Loucy (cell line): Measurements from ENCODE around the gene ITPRIPL1.

ENCODE experiments used
- H2AFZ ChIP-seq: fragments of 200-600 bp; sonication (generic); 2 replicates; pipeline ENCODE4 v1.6.0; 2016; ENCODE audit warnings: antibody characterized with exemption, mild to moderate bottlenecking, low read length, moderate library complexity
- H3F3A ChIP-seq: fragments of 200-600 bp; 2 replicates; pipeline ENCODE4 v1.6.0; 2016; ENCODE audit warnings: antibody characterized with exemption, low read depth, mild to moderate bottlenecking
- H3K27me3 ChIP-seq: fragments of 200-600 bp; sonication (generic); 2 replicates; pipeline ENCODE4 v1.6.1; 2014; ENCODE audit warnings: low read length, mild to moderate bottlenecking; ENCODE audit not compliant: insufficient read depth, poor library complexity, severe bottlenecking
- H3K36me3 ChIP-seq: fragments of 200-600 bp; sonication (generic); 2 replicates; pipeline ENCODE4 v1.6.1; 2016; ENCODE audit warnings: low read length; ENCODE audit not compliant: insufficient read depth
- H3K4me1 ChIP-seq: fragments of 200-600 bp; sonication (generic); 2 replicates; pipeline ENCODE4 v1.5.1; 2014; ENCODE audit warnings: low read length, mild to moderate bottlenecking; ENCODE audit not compliant: insufficient read depth, poor library complexity, severe bottlenecking
- H3K4me2 ChIP-seq: fragments of 200-600 bp; sonication (generic); 2 replicates; pipeline ENCODE4 v1.6.0; 2014; ENCODE audit warnings: antibody characterized with exemption, low read length, low read depth, mild to moderate bottlenecking; ENCODE audit not compliant: poor library complexity, severe bottlenecking
- H3K4me3 ChIP-seq: fragments of 200-600 bp; sonication (generic); 2 replicates; pipeline ENCODE4 v1.5.1; 2014; ENCODE audit warnings: low read length, mild to moderate bottlenecking, mixed read lengths; ENCODE audit not compliant: poor library complexity, severe bottlenecking
- H3K79me2 ChIP-seq: fragments of 200-600 bp; sonication (generic); 2 replicates; pipeline ENCODE4 v1.6.1; 2014; ENCODE audit warnings: low read length; ENCODE audit not compliant: insufficient read depth
- H3K9ac ChIP-seq: fragments of 200-600 bp; sonication (generic); 2 replicates; pipeline ENCODE4 v1.6.0; 2014; ENCODE audit warnings: mild to moderate bottlenecking, low read depth, low read length, moderate library complexity; ENCODE audit not compliant: poor library complexity, severe bottlenecking
- H3K9me2 ChIP-seq: fragments of 200-600 bp; sonication (generic); replicated peaks from 2 replicates; pipeline ENCODE4 v1.6.1; 2016; ENCODE audit warnings: low read depth, low read length, mixed read lengths
- H3K9me3 ChIP-seq: fragments of 200-600 bp; sonication (generic); 2 replicates; pipeline ENCODE4 v1.6.1; 2014; ENCODE audit warnings: mild to moderate bottlenecking, antibody characterized with exemption, low read length, low read depth; ENCODE audit not compliant: insufficient read depth
- H4K20me1 ChIP-seq: fragments of 200-600 bp; sonication (generic); 2 replicates; pipeline ENCODE4 v1.6.0; 2014; ENCODE audit warnings: antibody characterized with exemption, low read length, mild to moderate bottlenecking; ENCODE audit not compliant: insufficient read depth, poor library complexity, severe bottlenecking
- CTCF ChIP-seq: fragments of 200-600 bp; sonication (generic); conservative IDR thresholded peaks from 2 replicates; pipeline ENCODE4 v1.5.1; 2014; ENCODE audit warnings: mild to moderate bottlenecking, antibody characterized with exemption, low read length
- EZH2phosphoT487 ChIP-seq: fragments of 200-600 bp; IDR thresholded peaks from 2 replicates; pipeline ENCODE4 v1.6.1; 2018; ENCODE audit warnings: antibody characterized with exemption, mild to moderate bottlenecking, moderate library complexity, borderline replicate concordance

The ITPRIPL1 gene

GRCh38 chr2:96325041-96325883 is at the start of gene ITPRIPL1:
Gene ITPRIPL1, plus strand, starts transcription at chr2:96325317. Its CDS starts 523 bp downstream, at chr2:96325840.
- peak within 1 kb of the TSS; percentile 79 for H3K4me2 ChIP-seq
- no peaks in the 10 kb centered on the region for H3K9me2 ChIP-seq
- no peak for TF ChIP-seq CTCF
- TF ChIP-seq EZH2phosphoT487: no peak
- H2AFZ ChIP-seq: peak within 1 kb of the TSS; percentile 90
- no peaks in the 10 kb centered on the region for H3K27me3 ChIP-seq
- H4K20me1 ChIP-seq: peaks cover 4% of the 10 kb centered on the region
- H3K9ac ChIP-seq: peak within 1 kb of the TSS; percentile 80
- H3F3A ChIP-seq: no peaks in the 10 kb centered on the region
- peaks cover 20% of the 10 kb centered on the region for H3K4me1 ChIP-seq
- H3K36me3 ChIP-seq: no peaks in the 10 kb centered on the region; the same call in 1 of the 2 replicates
- no peaks in the 10 kb centered on the region for H3K9me3 ChIP-seq
- peak within 1 kb of the TSS; percentile 83 for H3K4me3 ChIP-seq
- peaks cover 51% of the 10 kb centered on the region for H3K79me2 ChIP-seq

- Histone ChIP-seq H3K79me2 (no peaks in the 10 kb centered on the region), H3K9me2 (no peaks in the 10 kb centered on the region), H3K4me2 (no peak overlapping the region), H3K36me3 (peaks cover 78% of the 10 kb centered on the region), H2AFZ (no peak overlapping the region), H3K27me3 (no peaks in the 10 kb centered on the region), H3K4me3 (no peak overlapping the region), H3K4me1 (no peaks in the 10 kb centered on the region), H3F3A (peaks cover 5% of the 10 kb centered on the region; the same call in 1 of the 2 replicates), H3K9ac (no peak overlapping the region), H3K9me3 (no peaks in the 10 kb centered on the region), H4K20me1 (no peaks in the 10 kb centered on the region)
- TF ChIP-seq CTCF (no peak), EZH2phosphoT487 (no peak)
Measured at GRCh38 chr2:96276787-96277499, 48.2 kb upstream of the ITPRIPL1 start.

GRCh38 chr2:96287273-96287856 is 37.8 kb upstream of the ITPRIPL1 start:
- H3K9me2 ChIP-seq: no peaks in the 10 kb centered on the region
- H3K4me3 ChIP-seq: no peak overlapping the region
- H3F3A ChIP-seq: no peaks in the 10 kb centered on the region
- H3K4me2 ChIP-seq: no peak overlapping the region
- H3K79me2 ChIP-seq: no peaks in the 10 kb centered on the region
- peaks cover 99% of the 10 kb centered on the region for H3K36me3 ChIP-seq
- no peaks in the 10 kb centered on the region for H4K20me1 ChIP-seq
- H3K4me1 ChIP-seq: no peaks in the 10 kb centered on the region
- H3K27me3 ChIP-seq: no peaks in the 10 kb centered on the region
- H3K9me3 ChIP-seq: no peaks in the 10 kb centered on the region
- no peak overlapping the region for H2AFZ ChIP-seq
- H3K9ac ChIP-seq: no peak overlapping the region
- no peak for TF ChIP-seq CTCF
- TF ChIP-seq EZH2phosphoT487: no peak
